Chondrocyte (in vitro differentiated cells): ENCODE results near the gene CABP4. TPM values are rescaled to one million over a fixed set of nuclear protein-coding genes. Genes with fewer than 3 reads are reported as not detected.
"Not testable (repeated sequence)": the region's sequence is repeated elsewhere in the genome, so short reads cannot be mapped to it uniquely, and the experiment has no call there.

Experiments used
- DNase-seq: peaks from one replicate; pipeline ENCODE4 v3.0.0; 2021; ENCODE audit warnings: mixed read lengths, low spot score
- H3K27ac Mint-ChIP-seq: one replicate; pipeline ENCODE4 v1.8.0; 2021; ENCODE audit warnings: mild to moderate bottlenecking, moderate library complexity, mixed read lengths; ENCODE audit not compliant: unreplicated experiment
- H3K27me3 Mint-ChIP-seq: 2 replicates; pipeline ENCODE4 v1.8.0; 2021; ENCODE audit warnings: low read depth, mixed read lengths
- H3K36me3 Mint-ChIP-seq: 2 replicates; pipeline ENCODE4 v1.8.0; 2021; ENCODE audit warnings: low read depth, mixed read lengths
- H3K4me1 Mint-ChIP-seq: 2 replicates; pipeline ENCODE4 v1.8.0; 2021; ENCODE audit warnings: low read depth, mild to moderate bottlenecking, mixed read lengths
- H3K4me3 Mint-ChIP-seq: one replicate; pipeline ENCODE4 v1.8.0; 2021; ENCODE audit warnings: mild to moderate bottlenecking, moderate library complexity, mixed read lengths; ENCODE audit not compliant: unreplicated experiment
- H3K9me3 Mint-ChIP-seq: 2 replicates; pipeline ENCODE4 v1.8.0; 2021; ENCODE audit warnings: low read depth, mixed read lengths
- total RNA-seq: library from RNA; stranded (reverse); gene quantifications from 3 replicates; pipeline ENCODE4 v1.2.1, GENCODE V29; 2021
- TF ChIP-seq, protein P1 (sequence below): fragments of 200-600 bp; sonication (generic); IDR thresholded peaks from 2 replicates; pipeline ENCODE4 v1.5.0; 2021; ENCODE audit warnings: antibody characterized with exemption, mild to moderate bottlenecking, moderate library complexity

Gene CABP4
- total RNA-seq, 1 donor from 2014 or later = not detected

DNA sequence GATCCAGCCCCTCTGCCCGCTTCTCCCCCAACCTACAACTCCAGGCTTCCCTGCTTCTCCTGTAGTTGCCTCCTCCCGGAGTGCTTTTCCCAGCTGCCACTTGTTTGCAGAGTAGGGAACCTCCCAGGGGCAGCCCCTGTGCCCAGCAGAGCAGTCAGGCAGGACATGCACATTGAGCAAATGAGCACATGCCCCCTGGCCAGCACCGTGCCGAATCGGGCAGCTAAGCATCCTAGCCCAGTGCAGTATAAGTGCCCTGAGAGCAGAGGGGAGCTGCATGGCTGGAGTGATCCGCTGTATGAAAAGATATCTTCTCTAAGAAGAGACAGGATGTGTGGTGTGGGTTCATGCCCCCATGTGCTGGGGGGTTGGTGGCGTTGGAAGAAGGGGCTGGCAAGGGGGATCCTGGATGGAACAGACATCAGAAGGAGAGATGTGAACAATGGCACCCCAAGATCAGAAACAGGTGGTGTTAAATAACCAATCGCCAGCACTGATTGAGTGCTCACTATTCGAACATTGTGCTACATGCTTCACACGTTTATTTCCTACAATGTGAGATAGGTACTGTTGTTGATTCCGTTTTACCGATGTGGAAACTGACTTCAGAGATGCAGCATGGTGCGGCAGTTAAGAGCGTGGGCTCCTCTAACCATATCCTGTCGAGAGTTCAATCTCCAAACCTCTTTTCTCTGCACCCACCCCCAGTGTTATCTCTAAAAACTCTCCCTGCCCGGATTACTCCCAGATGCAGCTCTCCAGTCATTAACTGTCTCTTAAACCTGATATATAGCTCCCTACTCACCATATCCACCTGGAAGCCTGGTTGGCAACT lies 28.9 kb downstream of the CABP4 start:
- Mint-ChIP-seq H3K36me3 (peaks cover 3% of the 10 kb centered on the region), H3K27me3 (no peaks in the 10 kb centered on the region), H3K27ac (no peak overlapping the region)

DNA sequence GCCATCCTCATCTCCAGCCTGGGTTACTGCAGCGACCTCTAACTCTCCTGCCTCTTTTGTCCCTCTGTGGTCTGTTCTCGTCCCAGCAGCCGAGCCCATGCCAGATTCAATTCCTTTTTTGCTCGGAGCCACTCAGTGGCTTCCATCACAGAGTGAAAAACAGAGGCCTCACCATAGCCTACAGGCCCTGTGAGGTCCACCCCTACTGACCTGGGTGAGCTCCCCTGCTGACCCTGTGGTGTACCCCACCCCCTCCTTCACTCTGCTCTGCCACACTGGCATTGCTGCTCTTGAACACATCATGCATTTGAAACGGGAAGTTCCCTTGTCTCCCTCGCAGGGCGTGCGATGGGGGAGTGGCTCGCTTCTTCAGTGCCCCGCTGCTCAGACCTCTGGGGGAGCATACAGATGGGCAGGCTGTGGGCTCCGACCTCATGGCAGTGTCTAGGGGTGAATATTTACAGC lies 29.7 kb downstream of the CABP4 start:
- no peak for DNase-seq
- TF ChIP-seq, protein P1, sequence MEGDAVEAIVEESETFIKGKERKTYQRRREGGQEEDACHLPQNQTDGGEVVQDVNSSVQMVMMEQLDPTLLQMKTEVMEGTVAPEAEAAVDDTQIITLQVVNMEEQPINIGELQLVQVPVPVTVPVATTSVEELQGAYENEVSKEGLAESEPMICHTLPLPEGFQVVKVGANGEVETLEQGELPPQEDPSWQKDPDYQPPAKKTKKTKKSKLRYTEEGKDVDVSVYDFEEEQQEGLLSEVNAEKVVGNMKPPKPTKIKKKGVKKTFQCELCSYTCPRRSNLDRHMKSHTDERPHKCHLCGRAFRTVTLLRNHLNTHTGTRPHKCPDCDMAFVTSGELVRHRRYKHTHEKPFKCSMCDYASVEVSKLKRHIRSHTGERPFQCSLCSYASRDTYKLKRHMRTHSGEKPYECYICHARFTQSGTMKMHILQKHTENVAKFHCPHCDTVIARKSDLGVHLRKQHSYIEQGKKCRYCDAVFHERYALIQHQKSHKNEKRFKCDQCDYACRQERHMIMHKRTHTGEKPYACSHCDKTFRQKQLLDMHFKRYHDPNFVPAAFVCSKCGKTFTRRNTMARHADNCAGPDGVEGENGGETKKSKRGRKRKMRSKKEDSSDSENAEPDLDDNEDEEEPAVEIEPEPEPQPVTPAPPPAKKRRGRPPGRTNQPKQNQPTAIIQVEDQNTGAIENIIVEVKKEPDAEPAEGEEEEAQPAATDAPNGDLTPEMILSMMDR = no peak
- Mint-ChIP-seq H3K9me3 (no peaks in the 10 kb centered on the region), H3K4me1 (peaks cover 37% of the 10 kb centered on the region), H3K4me3 (no peak overlapping the region), H3K27me3 (no peaks in the 10 kb centered on the region), H3K27ac (peak overlapping the region; percentile 51), H3K36me3 (peaks cover 7% of the 10 kb centered on the region)

More for the DNA sequence above, 28.9 kb downstream of the CABP4 start:
- peak overlapping the region; percentile 83 for H3K4me3 Mint-ChIP-seq
- no peak for DNase-seq
- H3K9me3 Mint-ChIP-seq = no peaks in the 10 kb centered on the region
- TF ChIP-seq, protein P1 = no peak
- peaks cover 37% of the 10 kb centered on the region for H3K4me1 Mint-ChIP-seq

DNA sequence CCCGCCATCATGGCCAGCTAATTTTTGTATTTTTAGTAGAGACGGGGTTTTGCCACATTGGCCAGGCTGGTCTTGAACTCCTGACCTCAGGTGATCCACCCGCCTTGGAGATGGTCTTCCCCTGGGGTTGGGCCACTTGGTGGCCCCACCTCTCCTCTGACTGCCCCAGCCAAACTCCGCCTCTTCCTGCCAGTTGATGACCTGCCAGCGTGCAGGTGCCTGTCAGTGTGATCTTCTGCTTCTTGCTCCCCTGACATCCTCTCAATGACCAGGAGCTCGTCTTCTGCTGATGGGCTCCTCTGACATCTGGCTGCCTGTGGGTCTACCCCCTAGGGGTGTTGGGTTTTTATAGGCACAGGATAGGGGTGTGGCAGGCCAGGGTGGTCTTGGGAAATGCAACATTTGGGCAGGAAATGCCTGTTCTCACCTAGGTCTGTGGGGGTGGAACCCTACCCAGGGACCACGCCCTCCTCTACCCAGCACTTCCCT lies 30.8 kb downstream of the CABP4 start:
- not testable (repeated sequence) for DNase-seq, H3K9me3 Mint-ChIP-seq, H3K36me3 Mint-ChIP-seq, H3K27me3 Mint-ChIP-seq, H3K27ac Mint-ChIP-seq, H3K4me3 Mint-ChIP-seq
- peaks cover 37% of the 10 kb centered on the region for H3K4me1 Mint-ChIP-seq

DNA sequence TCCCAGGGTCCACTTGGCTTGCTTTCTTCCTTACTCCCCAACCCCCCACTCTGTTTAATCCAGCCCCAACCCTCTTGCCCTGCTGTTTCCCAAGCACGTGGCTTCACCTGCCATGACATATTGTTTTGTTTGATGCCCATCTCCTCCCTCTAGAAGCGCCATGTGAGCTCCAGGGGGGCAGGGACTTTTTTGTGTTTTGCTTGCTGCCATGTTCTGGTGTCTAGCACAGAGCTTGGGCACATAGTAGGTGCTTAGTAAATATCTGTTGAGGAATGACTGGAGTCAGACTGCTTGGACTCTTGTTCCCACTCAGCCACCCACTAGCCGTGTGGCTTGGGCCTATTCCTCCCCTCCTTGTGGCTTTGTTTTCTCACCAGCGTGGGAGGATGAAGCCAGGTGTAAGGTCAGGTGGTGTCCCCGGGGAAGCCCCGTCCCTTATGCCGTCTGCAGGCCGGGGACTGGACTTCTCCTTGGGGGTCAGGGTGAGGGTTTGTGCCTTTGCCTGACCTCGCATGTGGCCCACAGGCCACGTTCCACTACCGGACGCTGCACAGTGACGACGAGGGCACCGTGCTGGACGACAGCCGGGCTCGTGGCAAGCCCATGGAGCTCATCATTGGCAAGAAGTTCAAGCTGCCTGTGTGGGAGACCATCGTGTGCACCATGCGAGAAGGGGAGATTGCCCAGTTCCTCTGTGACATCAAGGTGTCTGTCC lies 31.5 kb downstream of the CABP4 start:
- no peak overlapping the region for H3K27ac Mint-ChIP-seq
- H3K36me3 Mint-ChIP-seq = peaks cover 9% of the 10 kb centered on the region
- H3K4me1 Mint-ChIP-seq = peaks cover 37% of the 10 kb centered on the region
- H3K27me3 Mint-ChIP-seq = no peaks in the 10 kb centered on the region
- TF ChIP-seq, protein P1 = no peak
- DNase-seq = no peak
- H3K4me3 Mint-ChIP-seq = no peak overlapping the region
- H3K9me3 Mint-ChIP-seq = no peaks in the 10 kb centered on the region

DNA sequence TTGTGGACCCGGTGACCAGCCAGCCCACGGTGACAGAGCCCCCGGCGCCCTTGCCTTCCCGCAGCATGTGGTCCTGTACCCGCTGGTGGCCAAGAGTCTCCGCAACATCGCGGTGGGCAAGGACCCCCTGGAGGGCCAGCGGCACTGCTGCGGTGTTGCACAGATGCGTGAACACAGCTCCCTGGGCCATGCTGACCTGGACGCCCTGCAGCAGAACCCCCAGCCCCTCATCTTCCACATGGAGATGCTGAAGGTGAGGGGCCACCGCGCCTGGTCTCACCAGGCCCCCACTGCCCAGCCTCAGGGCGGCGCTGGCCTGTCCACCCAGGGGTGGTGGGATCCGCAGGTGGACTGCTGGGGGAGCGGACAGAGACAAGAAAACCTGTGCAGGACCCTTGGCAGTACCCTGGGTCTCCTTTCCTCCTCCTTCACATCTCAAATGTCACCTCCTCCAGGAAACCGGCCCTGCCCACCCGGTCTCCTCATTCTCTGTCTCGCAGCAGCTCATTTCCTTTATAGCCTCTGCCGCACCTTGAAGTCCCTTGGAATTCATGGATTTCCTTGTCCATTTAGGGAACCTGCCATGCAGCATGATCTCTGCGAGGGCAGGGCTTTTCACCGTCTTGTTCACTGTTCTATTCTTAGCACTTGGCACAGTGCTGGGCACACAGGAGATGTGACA lies 34.2 kb downstream of the CABP4 start:
- Mint-ChIP-seq H3K4me3 (no peak overlapping the region), H3K27me3 (no peaks in the 10 kb centered on the region), H3K4me1 (peaks cover 15% of the 10 kb centered on the region), H3K27ac (no peak overlapping the region), H3K36me3 (peaks cover 9% of the 10 kb centered on the region), H3K9me3 (no peaks in the 10 kb centered on the region)
- TF ChIP-seq, protein P1 = no peak
- DNase-seq = peak; percentile 94
